UCSD-AML1 (cell line): Measurements from ENCODE around the gene KCNH2.
"Not testable (repeated sequence)": the region's sequence is repeated elsewhere in the genome, so short reads cannot be mapped to it uniquely, and the experiment has no call there.

Experiments used
- DNase-seq: peaks from one replicate; lab custom pipeline; 2025; ENCODE audit not compliant: unreplicated experiment; lab: John Stamatoyannopoulos, UW

The KCNH2 gene, protein sequence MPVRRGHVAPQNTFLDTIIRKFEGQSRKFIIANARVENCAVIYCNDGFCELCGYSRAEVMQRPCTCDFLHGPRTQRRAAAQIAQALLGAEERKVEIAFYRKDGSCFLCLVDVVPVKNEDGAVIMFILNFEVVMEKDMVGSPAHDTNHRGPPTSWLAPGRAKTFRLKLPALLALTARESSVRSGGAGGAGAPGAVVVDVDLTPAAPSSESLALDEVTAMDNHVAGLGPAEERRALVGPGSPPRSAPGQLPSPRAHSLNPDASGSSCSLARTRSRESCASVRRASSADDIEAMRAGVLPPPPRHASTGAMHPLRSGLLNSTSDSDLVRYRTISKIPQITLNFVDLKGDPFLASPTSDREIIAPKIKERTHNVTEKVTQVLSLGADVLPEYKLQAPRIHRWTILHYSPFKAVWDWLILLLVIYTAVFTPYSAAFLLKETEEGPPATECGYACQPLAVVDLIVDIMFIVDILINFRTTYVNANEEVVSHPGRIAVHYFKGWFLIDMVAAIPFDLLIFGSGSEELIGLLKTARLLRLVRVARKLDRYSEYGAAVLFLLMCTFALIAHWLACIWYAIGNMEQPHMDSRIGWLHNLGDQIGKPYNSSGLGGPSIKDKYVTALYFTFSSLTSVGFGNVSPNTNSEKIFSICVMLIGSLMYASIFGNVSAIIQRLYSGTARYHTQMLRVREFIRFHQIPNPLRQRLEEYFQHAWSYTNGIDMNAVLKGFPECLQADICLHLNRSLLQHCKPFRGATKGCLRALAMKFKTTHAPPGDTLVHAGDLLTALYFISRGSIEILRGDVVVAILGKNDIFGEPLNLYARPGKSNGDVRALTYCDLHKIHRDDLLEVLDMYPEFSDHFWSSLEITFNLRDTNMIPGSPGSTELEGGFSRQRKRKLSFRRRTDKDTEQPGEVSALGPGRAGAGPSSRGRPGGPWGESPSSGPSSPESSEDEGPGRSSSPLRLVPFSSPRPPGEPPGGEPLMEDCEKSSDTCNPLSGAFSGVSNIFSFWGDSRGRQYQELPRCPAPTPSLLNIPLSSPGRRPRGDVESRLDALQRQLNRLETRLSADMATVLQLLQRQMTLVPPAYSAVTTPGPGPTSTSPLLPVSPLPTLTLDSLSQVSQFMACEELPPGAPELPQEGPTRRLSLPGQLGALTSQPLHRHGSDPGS

DNA sequence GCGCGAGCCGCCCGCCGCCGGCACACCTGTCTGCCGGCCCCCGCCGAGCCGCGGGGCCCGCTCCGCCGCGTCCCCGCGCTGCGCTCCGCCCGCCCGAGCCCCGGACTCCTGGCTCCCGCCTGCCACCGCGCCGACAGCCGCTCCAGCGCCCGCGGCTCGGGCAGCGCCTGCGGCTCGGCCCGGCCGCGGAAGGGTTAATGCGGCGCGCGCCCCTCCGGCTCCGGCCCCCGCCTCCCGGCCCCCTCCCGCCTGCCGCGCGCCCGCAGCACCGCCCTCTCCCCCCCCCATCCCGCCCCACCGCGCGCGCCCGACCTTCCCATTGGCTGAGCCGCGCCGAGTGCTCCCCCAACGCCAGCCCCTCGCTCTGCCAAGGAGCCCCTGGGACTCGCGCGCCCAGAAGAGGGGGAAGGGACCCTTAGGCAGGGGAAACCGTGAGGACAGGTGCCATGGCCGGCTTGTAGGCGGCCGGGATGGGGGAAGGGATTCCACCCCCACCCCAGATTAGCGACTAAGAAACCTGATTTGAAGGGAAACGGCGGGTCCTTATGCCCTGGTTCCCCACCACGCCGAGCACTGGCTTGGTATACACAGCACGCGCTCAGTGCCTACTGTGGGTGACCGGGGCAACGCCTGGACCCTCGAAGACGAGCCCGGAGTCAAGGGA, at the start of gene KCNH2:
Gene KCNH2 (minus strand): TSS at position 196 of the 664 bp plus-strand sequence. CDS start 408 bp downstream, outside the sequence.
- no peak for DNase-seq

- not testable (repeated sequence) for DNase-seq
Measured at GRCh38 chr7:151027728-151028130, 49.6 kb upstream of the KCNH2 start.

DNA sequence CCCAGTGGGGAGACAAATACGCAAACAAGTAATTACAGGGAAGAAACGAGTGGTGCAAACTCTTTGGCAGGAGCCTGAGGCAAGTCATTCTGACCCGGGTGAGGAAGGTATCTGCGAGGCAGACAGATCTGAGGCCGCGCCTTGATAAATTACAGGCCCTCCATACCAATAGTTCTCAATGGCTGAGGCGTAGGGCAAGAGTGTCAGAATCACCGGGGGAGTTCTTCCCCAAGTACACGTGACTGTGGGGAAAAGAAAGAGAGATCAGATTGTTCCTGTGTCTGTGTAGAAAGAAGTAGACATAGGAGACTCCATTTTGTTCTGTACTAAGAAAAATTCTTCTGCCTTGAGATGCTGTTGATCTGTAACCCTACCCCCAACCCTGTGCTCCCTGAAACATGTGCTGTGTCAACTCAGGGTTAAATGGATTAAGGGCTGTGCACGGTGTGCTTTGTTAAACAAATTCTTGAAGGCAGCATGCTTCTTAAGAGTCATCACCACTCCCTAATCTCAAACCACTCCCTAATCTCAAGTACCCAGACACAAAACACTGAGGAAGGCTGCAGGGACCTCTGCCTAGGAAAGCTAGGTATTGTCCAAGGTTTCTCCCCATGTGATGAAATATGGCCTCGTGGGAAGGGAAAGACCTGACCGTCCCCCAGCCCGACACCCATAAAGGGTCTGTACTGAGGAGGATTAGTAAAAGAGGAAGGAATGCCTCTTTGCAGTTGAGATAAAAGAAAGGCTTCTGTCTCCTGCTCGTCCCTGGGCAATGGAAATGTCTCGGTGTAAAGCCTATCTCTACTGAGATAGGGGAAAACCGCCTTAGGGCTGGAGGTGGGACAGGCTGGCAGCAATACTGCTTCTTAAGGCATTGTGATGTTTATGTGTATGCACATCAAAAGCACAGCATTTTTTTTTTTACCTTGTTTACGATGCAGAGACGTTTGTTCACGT, 48.9 kb upstream of the KCNH2 start:
- DNase-seq, result not testable (repeated sequence)

DNA sequence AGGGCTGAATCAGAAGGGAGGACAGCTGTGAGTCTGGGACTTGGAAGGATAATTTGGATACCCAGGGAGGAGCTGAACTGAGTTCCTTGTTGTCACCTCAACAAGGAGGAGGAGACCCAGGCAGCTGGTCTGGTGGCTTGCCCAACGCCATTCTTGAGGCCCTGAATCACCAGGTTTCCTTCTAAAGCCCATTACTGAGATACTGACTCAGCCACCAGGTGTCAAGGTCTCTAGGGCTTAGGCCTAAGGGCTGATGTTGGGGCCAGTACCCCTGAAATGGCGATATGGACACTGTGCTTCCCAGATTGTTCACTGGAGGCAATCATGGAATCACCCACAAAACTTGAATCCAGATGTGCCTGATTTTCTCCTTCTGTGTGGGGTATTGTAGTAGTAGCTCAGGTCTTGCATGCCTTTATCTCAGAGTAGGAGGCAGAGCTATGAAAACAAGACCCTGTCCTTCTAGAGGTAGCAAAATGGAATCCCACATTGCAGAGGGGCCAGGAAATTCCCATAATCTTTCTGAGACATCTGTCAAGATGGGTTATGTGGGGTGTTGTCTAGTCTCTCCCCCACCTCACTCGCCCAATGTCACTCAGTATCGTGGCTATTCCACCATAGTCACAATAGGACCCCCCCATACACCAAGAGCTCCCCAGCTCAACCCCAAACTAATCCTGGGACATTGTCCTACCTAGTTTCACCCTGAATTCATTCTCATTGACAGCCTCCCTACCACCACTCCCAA, 48.0 kb upstream of the KCNH2 start:
- DNase-seq, result no peak

GRCh38 chr7:151024435-151025056, 46.4 kb upstream of the KCNH2 start, which contains the start of gene ATG9B:
TSS of gene ATG9B (minus strand) at chr7:151024494. CDS start at chr7:151024423, 71 bp downstream.
- DNase-seq, result no peak

DNA sequence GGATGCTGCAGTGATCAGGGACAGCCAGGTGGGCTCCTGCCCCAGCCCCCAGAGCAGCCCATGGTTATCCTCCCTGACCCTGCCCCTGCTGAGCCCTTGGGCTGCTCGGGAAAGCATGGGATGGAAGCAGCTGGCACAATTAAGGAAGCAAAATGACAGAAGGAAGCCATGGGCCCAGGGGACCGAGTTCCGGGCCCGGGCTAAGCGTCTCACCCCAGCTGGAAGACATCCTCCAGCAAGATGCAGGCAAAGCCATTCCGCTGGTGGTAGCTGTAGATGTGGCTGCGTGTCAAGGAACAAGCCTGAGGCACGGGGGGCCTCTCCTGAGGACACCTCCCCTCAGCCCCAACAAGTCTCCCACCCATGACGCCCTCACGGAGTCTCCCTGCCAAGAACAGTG, 45.1 kb upstream of the KCNH2 start:
- DNase-seq, result no peak

DNA sequence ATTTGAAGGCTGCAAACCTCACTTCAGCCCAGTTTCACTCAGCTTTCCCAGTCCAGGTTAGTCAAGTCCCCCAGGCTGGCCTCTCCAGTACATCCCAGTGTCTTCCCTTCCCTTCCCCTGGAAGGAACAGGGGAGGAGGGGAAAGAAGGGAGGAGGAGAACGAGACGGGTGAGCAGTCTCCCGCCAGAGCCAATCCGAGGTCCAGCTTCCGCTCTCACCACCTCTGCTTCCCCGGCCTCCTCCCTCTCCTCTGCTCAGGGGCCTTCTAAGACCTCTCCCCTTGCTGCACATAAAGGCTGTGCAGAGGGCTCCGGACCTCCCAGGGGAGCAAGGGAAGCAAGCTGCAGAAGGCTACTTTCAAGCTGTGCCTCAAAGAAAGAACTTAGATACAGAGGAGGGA, 42.1 kb upstream of the KCNH2 start:
- DNase-seq, result no peak

GRCh38 chr7:151019130-151019447, 41.0 kb upstream of the KCNH2 start:
- no peak for DNase-seq

DNA sequence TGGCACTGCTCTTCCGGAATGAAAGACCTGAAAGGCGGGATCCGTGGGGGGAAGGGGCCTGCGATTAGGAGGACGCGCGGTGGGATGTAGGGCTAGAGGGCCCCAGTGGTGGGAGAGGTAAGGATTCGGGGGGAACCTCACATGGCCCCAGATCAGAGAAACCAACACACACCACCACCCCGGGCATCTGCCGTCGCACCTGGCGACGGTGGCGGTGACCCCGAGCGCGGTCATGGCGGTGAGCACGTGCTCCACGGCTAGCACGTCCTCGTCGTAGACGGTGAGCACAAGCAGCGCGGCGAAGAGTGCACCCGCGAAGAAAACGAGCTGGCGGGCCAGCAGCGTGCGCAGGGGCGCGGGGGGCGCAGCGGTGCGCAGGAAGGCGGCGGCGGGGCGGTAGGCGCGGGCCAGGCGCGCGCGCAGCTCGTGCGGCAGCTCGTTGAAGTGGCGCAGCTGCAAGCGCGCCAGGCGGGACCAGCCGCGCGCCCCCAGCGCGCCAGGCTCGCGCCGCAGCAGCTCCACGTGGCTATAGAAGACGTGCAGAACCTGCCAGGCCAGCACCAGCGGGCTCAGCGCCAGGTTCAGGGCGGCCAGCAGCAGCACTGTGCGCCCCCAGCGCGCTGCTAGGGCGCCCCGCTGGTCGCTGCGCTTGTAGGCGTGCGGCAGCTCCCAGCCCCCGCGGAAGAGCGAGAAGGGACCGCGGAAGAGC, 40.5 kb upstream of the KCNH2 start:
- DNase-seq, result no peak

GRCh38 chr7:151017953-151018420, 39.9 kb upstream of the KCNH2 start:
- DNase-seq, result peak; percentile 47

DNA sequence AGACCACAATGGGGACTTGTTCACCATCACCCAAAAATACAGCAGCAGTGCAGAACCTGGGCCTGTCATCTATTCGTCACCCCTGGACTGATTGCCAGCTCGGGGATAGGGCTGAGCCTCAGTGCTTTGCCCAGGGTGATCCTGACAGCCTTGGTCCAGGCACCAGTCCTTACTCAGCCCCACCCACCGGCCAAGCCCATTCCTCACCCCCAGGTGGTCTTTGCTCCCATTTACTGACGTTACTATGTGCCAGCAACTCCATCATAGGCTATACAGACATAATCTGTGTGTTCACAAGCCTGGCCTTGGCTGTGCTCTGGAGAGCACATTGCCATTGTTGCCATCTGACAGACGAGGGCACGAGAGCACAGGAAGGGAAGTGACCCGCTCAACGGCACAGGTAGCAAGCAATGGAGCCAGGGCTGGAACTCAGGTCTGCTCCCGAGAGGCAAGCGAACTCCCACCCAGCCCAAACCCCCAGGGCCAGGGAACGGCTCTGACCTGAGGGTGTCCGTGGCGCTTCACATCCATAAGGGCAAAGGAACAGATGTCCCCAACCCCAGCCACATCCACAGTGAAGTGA, 39.3 kb upstream of the KCNH2 start:
- no peak for DNase-seq

DNA sequence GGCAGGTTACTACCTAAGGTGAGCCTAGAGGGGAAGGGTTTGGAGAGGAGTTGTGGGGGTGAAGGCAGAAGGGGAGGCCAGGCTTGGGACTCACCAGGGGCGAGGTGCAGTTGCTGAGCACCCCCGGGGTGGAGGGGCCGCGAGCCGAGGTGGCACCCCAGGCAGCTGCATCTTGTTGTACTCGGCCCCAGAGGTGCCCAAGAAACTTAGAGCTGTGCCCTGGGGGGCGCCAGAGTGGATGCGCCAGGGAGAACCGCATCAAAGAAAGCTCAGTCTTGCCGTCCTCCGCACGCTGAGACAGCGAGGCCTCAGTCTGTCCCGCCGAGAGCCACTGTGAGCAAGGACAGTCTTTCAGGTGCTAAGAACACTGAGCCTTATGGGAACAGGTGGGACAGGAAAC, 38.8 kb upstream of the KCNH2 start:
- no peak for DNase-seq

DNA sequence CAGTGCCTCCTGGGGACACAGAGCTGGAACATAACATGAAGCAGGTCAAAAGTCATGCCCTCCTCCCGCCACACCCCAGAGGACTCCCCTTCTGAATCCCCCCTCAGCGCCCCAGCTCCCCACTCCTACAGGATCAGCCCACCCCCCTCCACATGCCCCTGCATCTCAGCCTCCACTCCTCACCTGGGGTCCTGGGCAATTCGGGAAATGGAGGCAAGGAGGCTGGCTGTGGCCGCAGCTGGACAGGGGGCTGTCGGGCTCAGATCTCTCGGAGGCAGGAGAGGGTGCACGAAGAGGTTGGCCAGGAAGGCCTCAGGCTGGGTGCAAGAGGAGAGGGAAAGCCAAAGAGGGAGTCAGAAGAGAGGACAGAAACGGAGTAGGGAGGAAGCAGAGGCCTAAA, 38.4 kb upstream of the KCNH2 start:
- no peak for DNase-seq

DNA sequence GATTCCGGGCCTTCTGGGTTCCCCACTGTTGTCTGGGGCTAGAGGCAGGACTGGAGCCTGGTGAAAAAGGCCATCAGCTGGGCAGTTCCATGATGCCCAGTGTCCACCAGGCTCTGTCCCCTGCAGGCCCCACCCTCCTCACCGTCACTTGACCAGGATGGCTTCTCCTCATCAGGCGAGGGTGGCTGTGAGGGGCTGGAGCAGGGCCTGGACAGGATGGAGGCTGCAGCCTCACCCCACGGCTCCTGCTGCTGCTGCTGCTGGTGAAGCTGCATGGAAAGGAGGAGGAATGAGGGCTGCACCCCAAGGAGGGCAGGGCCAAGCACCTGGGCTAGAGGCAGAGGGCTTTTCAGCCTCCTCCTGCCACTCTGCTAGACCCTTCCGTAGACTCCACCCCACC, 37.8 kb upstream of the KCNH2 start:
- no peak for DNase-seq

DNA sequence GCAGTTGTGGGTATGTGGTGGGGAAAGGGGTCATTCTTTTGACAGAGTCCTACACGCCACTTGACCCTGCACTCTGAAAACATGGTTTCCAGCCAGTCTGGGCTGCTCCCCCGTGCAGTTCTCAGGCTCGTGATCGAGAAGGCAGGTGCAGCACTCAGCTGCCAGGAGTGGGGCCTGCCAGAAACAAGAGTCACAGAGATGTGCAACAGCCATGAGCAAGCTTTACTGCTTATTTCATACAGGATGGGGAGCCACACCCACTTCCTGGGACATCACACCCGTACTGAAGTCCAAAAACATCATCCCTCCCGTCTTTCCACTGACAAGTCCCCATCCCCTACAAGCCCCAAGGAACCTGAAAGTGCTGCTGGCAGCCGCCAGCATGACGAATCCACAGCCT, 36.8 kb upstream of the KCNH2 start:
- no peak for DNase-seq

DNA sequence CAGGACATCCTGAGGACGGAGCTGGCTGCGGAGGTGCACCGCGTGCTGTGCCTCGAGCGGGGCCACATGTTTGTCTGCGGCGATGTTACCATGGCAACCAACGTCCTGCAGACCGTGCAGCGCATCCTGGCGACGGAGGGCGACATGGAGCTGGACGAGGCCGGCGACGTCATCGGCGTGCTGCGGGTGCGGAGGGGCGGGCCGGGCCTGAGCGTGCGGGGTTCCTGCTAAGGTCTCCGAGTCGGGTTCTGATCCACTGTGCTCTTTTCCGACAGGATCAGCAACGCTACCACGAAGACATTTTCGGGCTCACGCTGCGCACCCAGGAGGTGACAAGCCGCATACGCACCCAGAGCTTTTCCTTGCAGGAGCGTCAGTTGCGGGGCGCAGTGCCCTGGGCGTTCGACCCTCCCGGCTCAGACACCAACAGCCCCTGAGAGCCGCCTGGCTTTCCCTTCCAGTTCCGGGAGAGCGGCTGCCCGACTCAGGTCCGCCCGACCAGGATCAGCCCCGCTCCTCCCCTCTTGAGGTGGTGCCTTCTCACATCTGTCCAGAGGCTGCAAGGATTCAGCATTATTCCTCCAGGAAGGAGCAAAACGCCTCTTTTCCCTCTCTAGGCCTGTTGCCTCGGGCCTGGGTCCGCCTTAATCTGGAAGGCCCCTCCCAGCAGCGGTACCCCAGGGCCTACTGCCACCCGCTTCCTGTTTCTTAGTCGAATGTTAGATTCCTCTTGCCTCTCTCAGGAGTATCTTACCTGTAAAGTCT, 35.8 kb upstream of the KCNH2 start:
- DNase-seq, result no peak

DNA sequence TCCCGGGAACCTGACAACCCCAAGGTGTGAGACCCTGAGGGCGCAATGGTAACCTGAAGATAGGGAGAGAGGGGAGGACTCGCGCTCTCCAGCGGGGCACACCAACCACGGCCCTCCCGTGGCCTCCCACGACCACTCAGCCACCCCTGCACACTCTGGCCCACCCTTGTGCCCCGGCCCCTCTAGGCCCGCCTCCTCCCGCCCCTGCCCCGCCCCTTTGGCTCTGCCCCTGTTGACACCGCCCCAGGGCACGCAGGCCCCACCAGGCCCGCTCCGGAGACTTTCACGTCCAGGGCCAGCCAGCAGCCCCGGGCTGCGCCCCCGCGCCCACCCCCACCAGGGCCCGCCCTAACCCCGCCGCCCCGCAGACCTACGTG, 35.2 kb upstream of the KCNH2 start:
- DNase-seq, result no peak
